Fibroblast of lung (primary cell): ENCODE results near the gene BSND. TPM values are rescaled to one million over a fixed set of nuclear protein-coding genes. Genes with fewer than 3 reads are reported as not detected.

Source experiments
- DNase-seq, 2 donors: peaks; one replicate each; pipeline versions ENCODE4 v3.0.0 to v3.0.0-alpha.2; 2010; ENCODE audit warnings: low read depth in 2 of 2
- H2AFZ ChIP-seq: 2 replicates; pipeline ENCODE4 v1.5.1; 2012; ENCODE audit warnings: low read length, control low read depth, inconsistent platforms
- H3K27ac ChIP-seq: 2 replicates; pipeline ENCODE4 v1.5.1; 2011; ENCODE audit warnings: low read length, control low read depth; ENCODE audit not compliant: insufficient read depth
- H3K27me3 ChIP-seq: 2 replicates; pipeline ENCODE4 v1.5.1; 2011; ENCODE audit warnings: mild to moderate bottlenecking, low read length; ENCODE audit not compliant: control insufficient read depth, insufficient read depth
- H3K36me3 ChIP-seq: 2 replicates; pipeline ENCODE4 v1.5.1; 2011; ENCODE audit warnings: low read length; ENCODE audit not compliant: control insufficient read depth, insufficient read depth
- H3K4me1 ChIP-seq: 2 replicates; pipeline ENCODE4 v1.5.1; 2011; ENCODE audit warnings: low read length; ENCODE audit not compliant: control insufficient read depth, insufficient read depth; ENCODE audit errors: extremely low read depth
- H3K4me2 ChIP-seq: 2 replicates; pipeline ENCODE4 v1.5.1; 2011; ENCODE audit warnings: low read length, control low read depth; ENCODE audit not compliant: insufficient read depth; ENCODE audit errors: extremely low read depth
- H3K4me3 ChIP-seq, 4 experiments: fragments of 200-600 bp in 1 of 4; sonication (generic) in 1 of 4; replicated peaks in 1 of 4; 2 replicates each; pipeline ENCODE4 v1.5.1; 2011 to 2016; ENCODE audit warnings: low read length in 4 of 4, low read depth in 3 of 4, mild to moderate bottlenecking in 3 of 4, control low read depth in 2 of 4, inconsistent platforms in 1 of 4, mixed read lengths in 1 of 4; ENCODE audit not compliant: insufficient read depth in 1 of 4; ENCODE audit errors: control extremely low read depth in 1 of 4
- H3K79me2 ChIP-seq: 2 replicates; pipeline ENCODE4 v1.5.1; 2012; ENCODE audit warnings: mild to moderate bottlenecking, low read length, inconsistent platforms; ENCODE audit not compliant: control insufficient read depth, insufficient read depth
- H3K9ac ChIP-seq: 2 replicates; pipeline ENCODE4 v1.5.1; 2011; ENCODE audit warnings: mild to moderate bottlenecking, low read length, control low read depth; ENCODE audit not compliant: insufficient read depth
- H3K9me3 ChIP-seq: 2 replicates; pipeline ENCODE4 v1.5.1; 2012; ENCODE audit warnings: low read depth, low read length; ENCODE audit not compliant: control insufficient read depth, insufficient read depth
- H4K20me1 ChIP-seq: 2 replicates; pipeline ENCODE4 v1.5.1; 2011; ENCODE audit warnings: low read length; ENCODE audit not compliant: control insufficient read depth, insufficient read depth; ENCODE audit errors: extremely low read depth
- CTCF ChIP-seq, 2 donors: IDR thresholded peaks in 1 of 2; conservative IDR thresholded peaks in 1 of 2; 1 replicate in 1 of 2; 2 replicates in 1 of 2; pipeline ENCODE4 v1.5.1; 2011 to 2012; ENCODE audit warnings: low read length in 2 of 2, control low read depth in 1 of 2, inconsistent platforms in 1 of 2, low read depth in 1 of 2, mild to moderate bottlenecking in 1 of 2
- EZH2 ChIP-seq: IDR thresholded peaks from 2 replicates; pipeline ENCODE4 v1.5.1; 2012; ENCODE audit warnings: low read length, control low read depth, mild to moderate bottlenecking; ENCODE audit errors: missing control alignments
- polyA plus RNA-seq, 2 donors: library from polyadenylated mRNA; depleted of rRNA in 1 of 2; stranded (reverse) in 1 of 2; unstranded in 1 of 2; fragments of >200 nt; gene quantifications; 2 replicates each; pipeline ENCODE4 v1.2.1, GENCODE V29; 2011 to 2012; ENCODE audit warnings: missing spikeins in 1 of 2
- total RNA-seq: library from RNA; depleted of rRNA; stranded (reverse); fragments of >200 nt; gene quantifications from 2 replicates; pipeline ENCODE4 v1.2.1, GENCODE V29; 2014

BSND gene
- total and polyA plus RNA-seq, 2 donors (not counting 1 experiment from before 2014, with no cell fraction given), result not detected

GRCh38 chr1:54950369-54951163, 48.2 kb upstream of the BSND start:
- Histone ChIP-seq H4K20me1 (no peaks in the 10 kb centered on the region), H3K4me3 (peak overlapping the region in 1 of 4 experiments; percentile 36), H3K9me3 (no peaks in the 10 kb centered on the region), H3K4me2 (peak overlapping the region; percentile 59), H3K36me3 (no peaks in the 10 kb centered on the region), H3K79me2 (no peaks in the 10 kb centered on the region), H3K4me1 (peaks cover 6% of the 10 kb centered on the region), H3K27me3 (no peaks in the 10 kb centered on the region), H3K9ac (peak overlapping the region; percentile 23), H3K27ac (no peak overlapping the region), H2AFZ (peak overlapping the region; percentile 93)
- TF ChIP-seq CTCF (conservative IDR thresholded peaks at IDR 0.05 in 1 of 2, IDR thresholded peaks at IDR 0.05 in 1 of 2; ENCODE audit: low read depth in 1 of 2, low read length in 2 of 2) (peak; percentile 61 to 79), EZH2 (no peak)
- DNase-seq, result peak; percentile 61 to 91

GRCh38 chr1:54951810-54952226, 46.9 kb upstream of the BSND start:
- H3K9me3 ChIP-seq, result no peaks in the 10 kb centered on the region
- H3K4me3 ChIP-seq, result no peak overlapping the region
- no peak overlapping the region for H3K4me2 ChIP-seq
- H3K36me3 ChIP-seq, result no peaks in the 10 kb centered on the region
- no peak overlapping the region for H2AFZ ChIP-seq
- H3K27me3 ChIP-seq, result no peaks in the 10 kb centered on the region
- peaks cover 6% of the 10 kb centered on the region for H3K4me1 ChIP-seq
- TF ChIP-seq CTCF (conservative IDR thresholded peaks at IDR 0.05 in 1 of 2, IDR thresholded peaks at IDR 0.05 in 1 of 2; ENCODE audit: low read depth in 1 of 2, low read length in 2 of 2), result no peak
- TF ChIP-seq EZH2, result no peak
- no peak for DNase-seq
- no peaks in the 10 kb centered on the region for H3K79me2 ChIP-seq
- no peaks in the 10 kb centered on the region for H4K20me1 ChIP-seq
- no peak overlapping the region for H3K9ac ChIP-seq
- no peak overlapping the region for H3K27ac ChIP-seq

GRCh38 chr1:54952950-54953718, 45.6 kb upstream of the BSND start:
- Histone ChIP-seq H3K27ac (no peak overlapping the region), H3K4me1 (peaks cover 6% of the 10 kb centered on the region), H3K9me3 (no peaks in the 10 kb centered on the region), H3K4me3 (no peak overlapping the region), H3K9ac (no peak overlapping the region), H2AFZ (no peak overlapping the region), H3K4me2 (no peak overlapping the region), H4K20me1 (no peaks in the 10 kb centered on the region), H3K79me2 (no peaks in the 10 kb centered on the region), H3K27me3 (no peaks in the 10 kb centered on the region), H3K36me3 (no peaks in the 10 kb centered on the region)
- TF ChIP-seq CTCF (conservative IDR thresholded peaks at IDR 0.05 in 1 of 2, IDR thresholded peaks at IDR 0.05 in 1 of 2; ENCODE audit: low read depth in 1 of 2, low read length in 2 of 2) (no peak), EZH2 (no peak)
- peak in 1 of 2 donors; percentile 60 for DNase-seq
